T47D (cell line): ENCODE results near the gene FAM3C.

Experiments
- DNase-seq, 2 experiments: peaks; one replicate each; pipeline versions ENCODE4 v3.0.0 to v3.0.0-alpha.2; 2011 to 2012; ENCODE audit warnings: low read depth in 1 of 2, low spot score in 1 of 2
- JUND ChIP-seq: IDR thresholded peaks from 2 replicates; pipeline ENCODE4 v1.6.1; 2012; ENCODE audit warnings: low read depth
- in situ Hi-C: cut with HindIII; loops from 2 replicates; pipeline ENCODE4 v1.10.0; 2016; ENCODE audit warnings: low sequenced_read_pairs, low pct_unique_long_range_greater_than_20kb

Gene FAM3C

DNA sequence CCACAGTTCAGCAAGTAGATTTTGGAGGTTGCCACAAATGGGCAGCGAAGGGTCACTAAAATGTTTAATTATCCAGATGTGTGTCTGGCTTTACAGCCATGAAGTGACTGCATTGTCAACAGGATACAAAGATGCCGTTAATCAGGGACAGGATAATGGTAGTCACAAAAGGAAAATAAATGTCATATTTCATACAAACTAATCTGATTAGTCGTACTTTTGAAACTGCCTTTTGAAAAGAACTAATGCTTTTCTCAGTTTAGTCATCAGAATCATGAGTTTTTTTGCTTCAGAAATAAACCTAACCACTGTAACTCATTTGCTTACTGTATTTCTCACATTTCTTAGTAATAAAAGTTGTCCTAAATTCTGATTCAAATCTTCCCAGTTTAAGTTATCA, 89.5 kb downstream of the FAM3C start:
- TF ChIP-seq JUND = no peak
- in situ Hi-C loops = no loop called here
- DNase-seq = no peak

DNA sequence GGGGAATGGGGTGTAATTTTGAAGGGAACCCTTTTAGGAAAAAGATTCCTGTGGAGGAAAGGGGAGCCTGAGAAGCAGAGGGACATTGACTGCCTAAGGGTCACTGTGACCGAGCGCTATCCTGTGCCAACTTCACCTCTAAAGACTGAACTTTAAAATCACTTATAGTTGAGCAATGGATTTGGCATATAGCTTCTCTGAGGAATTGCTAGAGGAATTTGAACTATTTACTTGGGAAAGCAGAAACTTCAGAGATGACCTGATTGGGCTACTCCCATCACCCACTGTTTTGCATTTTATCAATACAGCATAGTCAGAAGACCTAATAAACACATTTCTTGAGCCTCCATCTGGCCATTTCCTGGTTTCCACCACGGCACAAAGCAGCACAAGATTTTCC, 91.0 kb downstream of the FAM3C start:
- in situ Hi-C loops = no loop called here
- no peak for TF ChIP-seq JUND
- no peak for DNase-seq

- no peak for TF ChIP-seq JUND
- no peak for DNase-seq
- in situ Hi-C loops = no loop called here
Measured at GRCh38 chr7:121304102-121304658, 91.9 kb downstream of the FAM3C start.

- in situ Hi-C loops = no loop called here
- no peak for TF ChIP-seq JUND
- no peak for DNase-seq
Measured at GRCh38 chr7:121303422-121304101, 92.5 kb downstream of the FAM3C start.

DNA sequence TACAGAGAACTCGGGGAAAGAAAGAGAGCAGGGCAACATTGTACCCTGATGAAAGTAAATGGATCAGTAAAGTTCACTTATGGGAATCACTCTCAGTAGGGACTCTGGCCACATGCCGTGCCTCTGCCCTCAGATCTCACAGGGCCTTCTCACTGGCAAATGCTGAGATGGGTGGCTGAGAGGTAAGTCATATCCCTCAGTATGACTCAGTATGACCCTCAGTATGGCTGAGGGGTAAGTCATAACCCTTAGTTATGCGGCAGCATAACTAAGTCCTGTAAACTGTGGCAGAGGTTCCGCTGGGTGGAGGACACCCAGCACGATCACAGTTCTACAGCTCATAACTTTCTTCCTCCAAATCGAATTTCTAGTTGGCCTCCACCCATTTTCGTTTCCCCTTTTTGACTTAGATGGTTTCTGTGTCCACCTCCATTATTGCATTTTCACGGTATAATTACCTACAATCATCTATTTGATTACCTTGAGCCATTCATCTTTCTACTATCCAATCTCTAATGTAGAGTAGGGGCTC, 93.8 kb downstream of the FAM3C start:
- in situ Hi-C loops = no loop called here
- DNase-seq = no peak

DNA sequence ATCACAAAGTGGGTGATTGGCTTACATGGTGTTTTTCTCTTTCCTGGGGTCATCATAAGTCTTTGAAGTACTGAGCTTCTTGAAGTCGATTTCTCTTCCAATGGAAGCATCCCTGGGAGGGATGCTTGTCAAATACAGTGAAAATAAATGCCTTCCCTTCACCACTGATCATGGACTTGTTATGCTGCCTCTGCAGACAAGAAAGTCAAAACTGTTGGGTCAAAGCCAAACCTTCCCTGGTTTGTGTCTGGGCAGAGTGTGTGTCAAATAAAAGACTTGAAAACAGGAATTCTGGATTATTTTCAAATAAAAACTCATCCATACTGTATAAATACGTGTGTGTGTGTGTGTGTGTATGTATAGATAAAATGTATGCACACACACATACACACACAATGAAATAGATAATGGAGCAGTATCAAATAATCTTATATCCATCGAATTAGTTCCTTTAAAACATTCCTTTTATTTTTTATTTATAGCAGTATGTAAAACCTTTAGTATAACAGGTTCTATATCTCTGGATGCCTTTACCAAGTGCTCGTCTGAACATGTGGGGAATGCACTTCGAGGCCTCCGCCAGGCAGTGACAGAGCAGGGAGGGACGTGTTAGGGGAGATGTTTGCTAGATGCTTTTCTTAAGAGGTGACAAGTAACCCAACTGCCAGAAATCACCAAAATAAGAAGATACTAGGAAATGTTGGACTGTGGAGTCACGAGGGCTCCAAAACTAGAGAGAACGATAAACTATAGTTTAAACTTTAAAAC, 94.5 kb downstream of the FAM3C start:
- in situ Hi-C loops = no loop called here
- DNase-seq = no peak
- no peak for TF ChIP-seq JUND

More for the DNA sequence above, 93.8 kb downstream of the FAM3C start:
- no peak for TF ChIP-seq JUND

- in situ Hi-C loops = no loop called here
- no peak for DNase-seq
Measured at GRCh38 chr7:121300685-121301420, 95.3 kb downstream of the FAM3C start.

More at GRCh38 chr7:121300685-121301420, 95.3 kb downstream of the FAM3C start:
- no peak for TF ChIP-seq JUND
